ENCODE measurements around the gene CDC42EP1.

DNA sequence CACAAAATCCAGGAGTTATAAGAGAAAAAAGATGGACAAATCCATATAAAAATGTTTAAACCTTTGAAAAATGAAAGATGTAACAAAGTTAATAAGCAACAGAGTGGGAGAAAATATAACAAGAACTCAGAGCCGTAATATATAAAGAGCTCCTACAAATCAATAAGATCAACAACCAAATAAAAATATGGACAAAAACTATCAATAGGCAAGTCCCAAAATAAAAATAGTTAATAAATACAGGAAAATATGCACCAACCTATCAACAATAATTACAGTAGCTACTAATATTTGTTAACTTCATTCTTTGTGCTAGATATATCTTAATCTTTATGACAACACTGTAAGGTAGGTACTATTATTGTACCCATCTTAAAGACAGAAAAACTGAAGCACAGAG is 43.8 kb upstream of the CDC42EP1 start:
- TF ChIP-seq EZH2 (optimal IDR thresholded peaks at IDR 0.05; ENCODE audit: low read depth, low read length) (no peak), EZH2phosphoT487 (IDR thresholded peaks at IDR 0.05; ENCODE audit: low read length) (no peak)
- TF ChIP-seq, protein P1, sequence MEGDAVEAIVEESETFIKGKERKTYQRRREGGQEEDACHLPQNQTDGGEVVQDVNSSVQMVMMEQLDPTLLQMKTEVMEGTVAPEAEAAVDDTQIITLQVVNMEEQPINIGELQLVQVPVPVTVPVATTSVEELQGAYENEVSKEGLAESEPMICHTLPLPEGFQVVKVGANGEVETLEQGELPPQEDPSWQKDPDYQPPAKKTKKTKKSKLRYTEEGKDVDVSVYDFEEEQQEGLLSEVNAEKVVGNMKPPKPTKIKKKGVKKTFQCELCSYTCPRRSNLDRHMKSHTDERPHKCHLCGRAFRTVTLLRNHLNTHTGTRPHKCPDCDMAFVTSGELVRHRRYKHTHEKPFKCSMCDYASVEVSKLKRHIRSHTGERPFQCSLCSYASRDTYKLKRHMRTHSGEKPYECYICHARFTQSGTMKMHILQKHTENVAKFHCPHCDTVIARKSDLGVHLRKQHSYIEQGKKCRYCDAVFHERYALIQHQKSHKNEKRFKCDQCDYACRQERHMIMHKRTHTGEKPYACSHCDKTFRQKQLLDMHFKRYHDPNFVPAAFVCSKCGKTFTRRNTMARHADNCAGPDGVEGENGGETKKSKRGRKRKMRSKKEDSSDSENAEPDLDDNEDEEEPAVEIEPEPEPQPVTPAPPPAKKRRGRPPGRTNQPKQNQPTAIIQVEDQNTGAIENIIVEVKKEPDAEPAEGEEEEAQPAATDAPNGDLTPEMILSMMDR (IDR thresholded peaks at IDR 0.05; ENCODE audit: low read length) = no peak
